ENCODE measurements around the gene ANKRA2. TPM values are rescaled to one million over a fixed set of nuclear protein-coding genes. Genes with fewer than 3 reads are reported as not detected.

ANKRA2 gene
- total and polyA plus RNA-seq, 2 donors (not counting 3 experiments of a cell fraction or from before 2014, with no cell fraction given), result 8.6 to 19.5 TPM

DNA sequence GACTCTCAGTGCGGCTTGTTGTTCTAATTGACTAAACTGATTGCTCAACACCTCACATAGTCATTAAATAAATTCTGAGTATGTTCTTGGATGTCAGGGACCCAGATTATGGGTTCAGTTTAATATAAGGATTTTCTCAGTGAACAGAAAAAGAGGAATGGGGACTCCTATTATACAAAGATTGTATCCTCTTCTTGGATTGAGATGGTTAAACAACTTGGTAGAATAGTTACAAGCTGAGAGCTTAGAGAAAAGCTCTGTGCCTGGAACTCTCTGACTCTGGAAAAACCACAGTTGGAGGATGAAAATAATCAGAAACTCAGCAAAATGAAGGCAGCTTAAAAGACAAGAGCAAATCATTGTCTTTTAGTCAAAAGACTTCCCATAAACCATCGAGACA lies 30.5 kb downstream of the ANKRA2 start:
- CTCF ChIA-PET, result interaction anchor here (1.8 to 4.3 kb wide), 2 partner anchors 9 to 13 kb away, joined by 5 to 109 read pairs; no protein-coding TSS in a partner anchor
- TF ChIP-seq, protein P1, sequence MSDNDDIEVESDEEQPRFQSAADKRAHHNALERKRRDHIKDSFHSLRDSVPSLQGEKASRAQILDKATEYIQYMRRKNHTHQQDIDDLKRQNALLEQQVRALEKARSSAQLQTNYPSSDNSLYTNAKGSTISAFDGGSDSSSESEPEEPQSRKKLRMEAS (IDR thresholded peaks at IDR 0.05; ENCODE audit: insufficient read depth, insufficient read length), result no peak
- TF ChIP-seq, protein P2, sequence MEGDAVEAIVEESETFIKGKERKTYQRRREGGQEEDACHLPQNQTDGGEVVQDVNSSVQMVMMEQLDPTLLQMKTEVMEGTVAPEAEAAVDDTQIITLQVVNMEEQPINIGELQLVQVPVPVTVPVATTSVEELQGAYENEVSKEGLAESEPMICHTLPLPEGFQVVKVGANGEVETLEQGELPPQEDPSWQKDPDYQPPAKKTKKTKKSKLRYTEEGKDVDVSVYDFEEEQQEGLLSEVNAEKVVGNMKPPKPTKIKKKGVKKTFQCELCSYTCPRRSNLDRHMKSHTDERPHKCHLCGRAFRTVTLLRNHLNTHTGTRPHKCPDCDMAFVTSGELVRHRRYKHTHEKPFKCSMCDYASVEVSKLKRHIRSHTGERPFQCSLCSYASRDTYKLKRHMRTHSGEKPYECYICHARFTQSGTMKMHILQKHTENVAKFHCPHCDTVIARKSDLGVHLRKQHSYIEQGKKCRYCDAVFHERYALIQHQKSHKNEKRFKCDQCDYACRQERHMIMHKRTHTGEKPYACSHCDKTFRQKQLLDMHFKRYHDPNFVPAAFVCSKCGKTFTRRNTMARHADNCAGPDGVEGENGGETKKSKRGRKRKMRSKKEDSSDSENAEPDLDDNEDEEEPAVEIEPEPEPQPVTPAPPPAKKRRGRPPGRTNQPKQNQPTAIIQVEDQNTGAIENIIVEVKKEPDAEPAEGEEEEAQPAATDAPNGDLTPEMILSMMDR (IDR thresholded peaks at IDR 0.05; ENCODE audit: extremely low read depth in 1 of 2, insufficient read depth in 1 of 2, low read depth in 1 of 2, low read length in 2 of 2), result no peak
- TF ChIP-seq MYC (IDR thresholded peaks at IDR 0.05; ENCODE audit: low read depth, low read length), result no peak
- TF ChIP-seq JUN (IDR thresholded peaks at IDR 0.05; ENCODE audit: borderline replicate concordance, insufficient read depth, insufficient read length, low read depth), result no peak
- TF ChIP-seq FOS (IDR thresholded peaks at IDR 0.05; ENCODE audit: borderline replicate concordance, insufficient read depth, low read length), result no peak
- TF ChIP-seq POLR2AphosphoS5 (IDR thresholded peaks at IDR 0.05; ENCODE audit: insufficient read depth, low read depth, low read length), result no peak
- dilution Hi-C loops (cut with MboI; ENCODE audit: extremely low pct_ligation_motif_present, low sequenced_read_pairs) (no loop called here), intact Hi-C loops (cut with micrococcal nuclease) (no loop called here)
- FAIRE-seq (no peak), DNase-seq (ENCODE audit: low read depth, low spot score) (no peak)
- no peaks in the 10 kb centered on the region for H3K9me1 ChIP-seq (replicated peaks; ENCODE audit: control insufficient read depth, extremely low read depth, insufficient read depth, low read length)
- H3K36me3 ChIP-seq (ENCODE audit: control insufficient read depth in 2 of 2, extremely low read depth in 1 of 2, insufficient read depth in 2 of 2, low read length in 2 of 2), result no peaks in the 10 kb centered on the region
- H3K79me2 ChIP-seq (ENCODE audit: control insufficient read depth, insufficient read depth, low read length), result no peaks in the 10 kb centered on the region
- H3K4me3 ChIP-seq (replicated peaks in 1 of 3; ENCODE audit: insufficient read depth in 1 of 3, low read depth in 1 of 3, low read length in 3 of 3), result no peak overlapping the region
- BruUV-seq (replicated peaks), result no TSS peak
- no peak overlapping the region for H2AFZ ChIP-seq (ENCODE audit: low read depth, low read length)
- H3K27me3 ChIP-seq (ENCODE audit: control insufficient read depth in 2 of 2, insufficient read depth in 2 of 2, low read length in 2 of 2), result peaks cover 6 to 24% of the 10 kb centered on the region in 2 experiments
- POLR2A ChIA-PET, result no interaction called here
- no peak overlapping the region for H3K27ac ChIP-seq (ENCODE audit: insufficient read depth, low read depth, low read length)
- no peak overlapping the region for H3K9ac ChIP-seq (replicated peaks; ENCODE audit: extremely low read depth, insufficient read depth, low read length)
- H3K4me1 ChIP-seq (ENCODE audit: control insufficient read depth, extremely low read depth, insufficient read depth, low read length), result peaks cover 2% of the 10 kb centered on the region
- no peaks in the 10 kb centered on the region for H3K9me3 ChIP-seq (replicated peaks; ENCODE audit: control insufficient read depth, insufficient read depth, low read length)
- no peak overlapping the region for H3K4me2 ChIP-seq (ENCODE audit: insufficient read depth, low read length)
- H4K20me1 ChIP-seq (replicated peaks; ENCODE audit: control insufficient read depth, extremely low read depth, insufficient read depth, low read length), result no peaks in the 10 kb centered on the region
